IPS-NIHi11 (cell line): ENCODE measurements around the gene AOX1.
"Not testable (repeated sequence)": the region's sequence is repeated elsewhere in the genome, so short reads cannot be mapped to it uniquely, and the experiment has no call there.

Source experiments
- DNase-seq: peaks from one replicate; pipeline ENCODE4 v3.0.0; 2012; ENCODE audit warnings: mixed read lengths, low spot score

AOX1 gene

DNA sequence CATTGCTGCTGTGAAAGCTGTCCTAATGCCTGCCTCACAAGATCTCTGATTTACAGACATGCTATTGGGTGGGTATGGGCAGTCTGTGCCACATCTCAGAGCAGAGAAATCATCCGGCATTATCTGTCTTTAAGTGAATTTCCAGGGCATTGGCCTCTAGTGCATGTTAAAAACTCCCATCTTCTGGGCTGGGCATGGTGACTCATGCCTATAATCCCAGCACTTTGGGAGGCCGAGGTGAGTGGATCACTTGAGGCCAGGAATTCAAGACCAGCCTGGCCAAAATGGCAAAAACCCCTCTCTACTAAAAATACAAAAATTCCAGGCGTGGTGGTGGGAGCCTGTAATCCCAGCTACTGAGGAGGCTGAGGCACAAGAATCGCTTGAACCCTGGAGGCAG, 42.6 kb downstream of the AOX1 start:
- not testable (repeated sequence) for DNase-seq

DNA sequence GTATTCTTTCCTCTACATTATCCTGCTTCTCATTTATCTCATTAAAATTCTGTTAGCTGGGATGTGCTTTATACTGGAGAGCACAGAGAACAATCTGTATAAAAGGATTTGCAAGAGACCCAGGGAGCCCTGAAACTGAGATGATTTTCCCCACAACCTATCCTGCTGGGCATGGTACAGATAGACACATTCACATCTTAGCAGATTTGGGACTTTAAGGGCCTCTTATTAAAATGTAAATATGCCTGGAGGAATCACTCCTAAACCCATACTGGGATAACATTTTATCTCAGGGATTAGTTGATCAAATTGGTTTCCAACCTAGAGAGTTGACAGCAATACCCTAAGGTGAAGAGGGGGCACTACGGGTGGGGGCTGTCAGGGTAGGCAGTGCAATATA, 45.5 kb downstream of the AOX1 start:
- no peak for DNase-seq

DNA sequence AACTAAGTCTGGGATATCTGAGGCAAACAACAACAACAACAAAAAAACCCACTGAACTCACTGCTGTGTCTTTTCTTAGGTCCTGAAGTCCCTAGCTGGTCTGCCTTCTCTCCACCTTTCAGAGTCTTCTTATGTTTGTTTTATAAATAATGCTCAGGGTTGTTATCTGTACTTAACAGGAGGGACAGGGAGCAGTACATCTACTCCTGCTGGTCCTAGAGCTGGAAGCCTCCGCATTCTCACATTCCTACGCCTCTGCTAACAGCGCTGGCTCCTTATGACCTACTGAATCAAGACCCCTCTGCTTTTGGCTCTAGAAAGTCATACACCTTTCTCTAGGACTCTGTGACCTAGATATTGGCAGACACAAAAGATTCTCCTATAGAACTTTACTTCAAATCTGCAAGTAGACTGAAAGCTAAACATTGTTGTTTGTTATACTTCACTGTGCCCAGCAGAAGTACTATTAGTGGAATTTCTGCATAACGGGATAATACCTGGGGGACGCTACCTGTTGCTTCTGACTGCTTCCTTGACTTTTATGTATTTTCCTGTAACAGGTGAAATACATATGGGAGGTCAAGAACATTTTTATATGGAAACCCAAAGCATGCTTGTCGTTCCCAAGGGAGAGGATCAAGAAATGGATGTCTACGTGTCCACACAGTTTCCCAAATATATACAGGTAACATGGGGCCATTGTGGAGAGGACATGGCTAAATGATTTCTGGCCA, 48.6 kb downstream of the AOX1 start:
- DNase-seq: no peak

DNA sequence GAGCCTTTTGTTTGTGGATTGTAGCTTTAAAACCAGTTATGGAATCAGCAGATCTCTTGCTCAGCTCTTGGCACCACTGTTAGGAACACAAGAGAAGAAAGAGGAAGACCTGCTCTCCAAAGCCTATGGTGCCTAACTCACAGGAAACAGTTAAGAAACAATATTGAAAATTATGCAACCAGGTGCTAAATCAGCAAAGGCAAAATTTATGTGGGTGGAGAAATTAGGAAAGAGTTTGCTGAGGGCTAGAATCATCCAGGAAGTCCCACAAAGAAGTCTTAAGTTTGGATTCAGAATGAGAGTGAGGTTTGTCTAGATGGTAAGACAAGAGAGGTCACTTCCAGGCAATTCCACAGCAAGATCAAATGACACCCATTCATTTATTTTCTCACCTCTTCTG, 49.4 kb downstream of the AOX1 start:
- DNase-seq: no peak

DNA sequence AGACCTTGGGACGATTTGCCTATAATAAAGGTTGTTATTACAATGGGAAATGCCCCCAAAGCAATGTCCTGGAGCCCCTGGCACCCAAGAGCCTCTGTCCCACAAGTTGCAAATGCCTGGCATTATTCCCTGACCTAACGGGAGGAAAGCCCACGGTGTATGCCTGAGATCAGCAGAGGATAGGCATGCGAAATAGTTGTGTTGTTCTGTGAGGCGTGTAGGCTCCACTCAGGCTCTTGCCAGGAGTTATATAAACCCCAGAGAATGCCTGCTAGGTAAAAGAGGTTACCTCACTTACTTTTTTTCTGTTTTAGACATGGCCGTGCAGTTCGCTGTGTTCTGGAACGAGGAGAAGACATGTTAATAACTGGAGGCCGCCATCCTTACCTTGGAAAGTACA, 52.1 kb downstream of the AOX1 start:
- DNase-seq: no peak

DNA sequence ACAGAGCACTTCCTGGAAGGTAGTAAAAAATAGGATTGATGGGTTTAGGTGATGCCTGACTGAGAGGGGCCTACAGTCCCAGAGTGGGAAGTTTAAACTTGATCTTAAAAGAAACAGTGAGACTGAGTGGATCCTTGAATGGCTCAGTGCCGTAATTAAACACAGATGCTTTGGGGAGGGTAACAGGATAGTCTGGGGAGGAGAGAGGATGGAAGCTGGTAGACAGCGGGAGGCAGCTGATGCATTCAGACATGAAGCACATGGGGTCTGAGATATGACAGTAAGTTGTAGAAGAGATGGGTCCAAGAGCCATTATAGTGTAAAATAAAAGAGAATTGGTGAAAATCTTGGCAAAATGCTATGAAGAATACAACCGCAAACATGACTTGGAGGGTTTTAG, 54.4 kb downstream of the AOX1 start:
- DNase-seq: no peak

DNA sequence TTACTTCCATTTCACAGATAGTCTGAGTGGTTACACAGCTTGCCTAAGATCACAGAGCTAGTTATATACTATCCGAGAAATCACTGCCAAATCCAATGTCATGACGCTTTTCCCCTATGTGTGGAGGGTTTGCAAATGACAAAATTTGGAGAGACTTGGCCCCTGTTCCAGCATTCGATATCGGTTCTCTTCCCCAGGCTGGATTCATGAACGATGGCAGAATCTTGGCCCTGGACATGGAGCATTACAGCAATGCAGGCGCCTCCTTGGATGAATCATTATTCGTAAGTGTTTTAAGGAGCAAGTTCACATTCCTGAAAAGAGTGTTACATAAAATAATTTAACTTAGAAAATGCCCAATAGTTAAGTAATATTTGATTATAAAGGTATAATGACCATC, 55.1 kb downstream of the AOX1 start:
- no peak for DNase-seq

DNA sequence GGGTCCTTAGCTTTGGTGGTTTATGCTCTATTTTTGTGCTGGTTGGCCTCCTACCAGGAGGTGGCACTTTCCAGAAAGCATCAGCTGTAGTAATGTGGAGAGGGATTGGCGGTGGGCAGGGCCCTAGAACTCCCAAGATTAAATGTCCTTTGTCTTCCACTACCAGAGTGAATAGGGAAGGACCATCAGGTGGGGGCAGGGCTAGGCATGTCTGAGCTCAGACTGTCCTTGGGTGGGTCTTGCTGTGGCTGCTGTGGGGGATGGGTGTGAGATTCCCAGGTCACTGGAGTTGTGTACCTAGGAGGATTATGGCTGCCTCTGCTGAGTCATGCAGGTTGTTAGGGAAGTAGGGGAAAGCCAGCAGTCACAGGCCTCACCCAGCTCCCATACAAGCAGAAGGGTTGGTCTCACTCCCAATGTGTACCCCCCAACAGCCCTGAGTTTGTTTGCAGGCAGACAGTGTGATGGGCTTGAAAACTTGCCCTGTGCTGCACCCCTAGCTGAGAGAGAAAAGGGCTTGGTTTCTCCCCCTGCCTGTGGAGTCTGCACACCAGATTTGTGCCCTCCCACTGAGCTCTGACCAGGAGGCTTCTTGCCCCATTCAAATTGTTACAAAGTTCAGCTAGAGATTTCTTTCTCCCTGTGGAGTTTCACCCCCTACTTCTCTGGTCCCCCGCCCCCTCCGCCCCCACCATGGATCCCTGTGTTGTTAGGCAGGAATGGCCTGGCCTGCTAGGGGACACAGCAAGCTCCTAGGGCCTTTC, 62.9 kb downstream of the AOX1 start:
- not testable (repeated sequence) for DNase-seq

DNA sequence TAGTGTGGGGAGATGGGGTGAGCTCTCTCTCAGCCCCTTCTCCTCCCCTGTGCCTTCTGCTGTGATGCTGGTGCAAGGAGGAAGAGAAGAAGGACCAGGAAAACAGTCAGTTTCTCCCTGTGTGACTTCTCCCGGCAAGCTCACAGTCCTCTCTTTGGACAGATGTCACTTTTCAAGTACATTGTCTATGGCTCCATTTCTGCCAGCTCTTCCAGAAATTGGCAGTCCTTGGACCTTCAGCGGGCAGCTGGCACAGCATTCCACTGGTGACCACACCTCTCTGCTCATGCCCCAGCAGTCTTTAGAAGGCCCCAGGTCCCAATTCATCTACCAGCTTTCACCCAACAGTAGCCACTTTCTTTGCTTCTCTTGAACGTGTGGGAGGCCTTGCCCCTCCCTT, 63.9 kb downstream of the AOX1 start:
- no peak for DNase-seq

DNA sequence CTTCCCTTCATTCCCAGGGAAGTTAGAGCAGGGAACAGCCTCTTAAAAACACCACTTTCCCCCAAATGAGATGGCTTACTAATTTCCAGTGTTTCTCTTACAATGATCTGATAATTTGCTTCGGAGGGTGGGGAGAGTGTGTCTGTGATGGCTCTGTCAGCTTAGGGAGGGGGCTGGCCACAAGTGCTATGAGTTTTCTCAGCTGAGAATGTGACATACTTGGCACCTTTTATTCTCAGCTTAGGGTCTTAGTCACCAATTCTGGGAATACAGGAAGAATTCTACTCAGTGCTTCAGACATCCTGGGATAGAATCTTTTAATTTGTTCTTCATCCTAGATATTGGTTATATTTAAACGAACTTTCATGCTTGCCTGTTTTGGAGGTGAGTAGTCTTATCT, 64.4 kb downstream of the AOX1 start:
- DNase-seq: no peak

DNA sequence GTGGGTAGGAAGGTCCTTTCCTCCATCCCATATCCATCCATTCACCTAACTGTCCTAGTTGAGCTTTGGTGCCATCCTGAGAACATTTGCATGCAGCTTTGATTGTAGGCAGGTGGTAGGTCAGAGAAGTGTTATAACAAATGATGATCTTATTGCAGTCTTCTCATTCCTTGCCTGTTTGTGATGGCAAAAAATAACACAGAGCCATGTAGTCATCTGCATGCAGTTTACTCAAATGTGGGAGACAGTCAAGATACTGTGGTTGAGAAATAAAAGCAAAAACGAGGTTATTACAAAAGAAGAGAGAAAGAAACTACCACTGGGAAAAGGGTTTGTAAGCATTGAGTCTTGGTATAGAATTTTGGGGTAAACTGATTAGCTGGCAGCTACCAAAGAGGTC, 66.3 kb downstream of the AOX1 start:
- DNase-seq: no peak

DNA sequence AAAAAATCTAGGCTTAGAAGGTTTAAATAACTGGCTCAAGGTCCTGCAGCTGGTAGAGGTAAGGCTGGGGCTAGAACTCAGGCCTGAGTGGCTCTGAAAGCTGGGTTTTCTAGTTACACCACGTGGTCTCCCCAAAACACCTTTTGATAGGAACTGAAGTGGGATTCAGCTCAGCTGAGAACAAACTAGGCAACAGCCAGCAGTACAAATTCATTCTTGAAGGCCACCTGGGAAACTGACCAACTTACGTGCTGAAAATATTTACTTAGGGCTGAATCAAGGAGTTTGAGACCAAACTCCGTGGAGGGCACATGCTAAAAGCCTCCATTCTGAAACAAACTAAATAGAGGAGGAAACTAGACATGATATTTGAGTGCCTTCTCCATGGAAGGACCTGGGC, 67.2 kb downstream of the AOX1 start:
- DNase-seq: no peak

DNA sequence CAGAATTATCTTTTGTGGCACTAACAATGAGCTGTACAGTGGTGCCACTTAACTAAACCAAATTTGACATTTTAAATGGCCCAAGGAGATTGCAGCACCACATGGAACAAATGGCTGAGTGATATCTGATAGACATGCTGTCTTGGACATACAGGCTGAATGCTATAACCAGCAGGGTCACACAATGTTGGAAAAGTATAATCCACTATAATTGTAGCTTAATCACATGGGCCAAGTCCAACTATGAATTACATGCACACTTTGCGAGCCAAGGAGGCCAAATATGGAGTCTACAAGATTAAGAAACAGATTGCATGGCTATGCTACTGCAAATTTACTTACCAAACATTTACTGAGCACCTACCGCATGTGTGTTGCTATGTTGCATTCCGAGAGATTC, 69.0 kb downstream of the AOX1 start:
- DNase-seq: no peak

DNA sequence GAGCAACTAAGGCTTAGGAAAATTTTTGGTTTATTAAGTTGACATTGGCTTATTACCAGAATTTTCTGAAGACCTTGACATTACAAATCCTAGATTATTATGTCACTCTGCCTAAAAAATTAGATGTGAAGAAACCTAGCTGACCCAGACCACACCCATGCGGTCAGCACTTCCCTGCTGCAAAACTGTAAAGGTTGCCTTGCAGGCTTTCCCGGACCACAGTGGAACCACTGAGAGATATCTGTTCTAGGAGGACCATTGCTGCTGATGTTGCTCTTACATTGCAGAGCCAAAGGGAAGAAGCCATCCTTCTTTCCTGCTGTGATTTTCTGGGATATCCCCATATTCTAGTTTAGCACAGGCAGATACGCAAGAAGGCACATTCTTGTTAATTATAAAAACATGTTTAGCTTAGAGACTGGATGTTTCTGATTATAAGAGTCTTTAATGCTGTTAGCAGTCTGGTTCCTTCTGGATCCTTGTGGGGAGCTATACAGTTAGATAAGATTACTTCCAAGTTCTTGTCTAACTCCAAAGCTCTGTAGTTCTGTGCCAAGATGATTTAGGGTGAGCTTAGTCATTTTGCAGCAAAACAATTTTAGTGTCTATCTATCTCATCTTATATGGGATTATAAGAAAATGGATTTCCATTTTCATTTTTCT, 70.2 kb downstream of the AOX1 start:
- DNase-seq: no peak

DNA sequence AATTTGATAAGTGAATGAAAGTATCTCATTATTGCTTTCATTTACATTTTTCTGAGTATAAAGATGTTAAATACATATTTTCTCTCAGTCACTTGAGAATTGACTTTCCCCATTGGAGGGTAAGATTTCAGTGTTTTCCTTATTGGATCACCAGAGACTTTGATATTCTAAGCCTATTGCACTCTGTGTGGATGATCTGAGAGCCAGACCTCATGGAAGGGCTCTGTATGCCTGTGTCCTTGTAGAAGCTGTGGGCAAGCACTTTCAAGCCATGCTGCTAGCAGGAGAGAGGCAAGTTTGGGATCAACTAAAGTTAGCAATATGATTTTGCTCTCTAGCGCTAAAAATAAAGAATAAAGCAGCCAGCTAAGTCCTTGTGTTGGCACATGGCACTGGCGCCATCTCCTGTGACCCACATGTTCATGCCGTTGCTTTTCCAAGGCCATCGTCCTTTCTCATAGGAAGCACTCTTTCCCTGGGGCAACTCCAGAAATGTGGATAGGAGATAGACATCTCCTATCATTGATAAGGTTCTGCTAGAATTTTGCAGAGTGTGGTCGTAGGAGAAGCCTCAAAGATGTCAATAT, 72.6 kb downstream of the AOX1 start:
- no peak for DNase-seq

DNA sequence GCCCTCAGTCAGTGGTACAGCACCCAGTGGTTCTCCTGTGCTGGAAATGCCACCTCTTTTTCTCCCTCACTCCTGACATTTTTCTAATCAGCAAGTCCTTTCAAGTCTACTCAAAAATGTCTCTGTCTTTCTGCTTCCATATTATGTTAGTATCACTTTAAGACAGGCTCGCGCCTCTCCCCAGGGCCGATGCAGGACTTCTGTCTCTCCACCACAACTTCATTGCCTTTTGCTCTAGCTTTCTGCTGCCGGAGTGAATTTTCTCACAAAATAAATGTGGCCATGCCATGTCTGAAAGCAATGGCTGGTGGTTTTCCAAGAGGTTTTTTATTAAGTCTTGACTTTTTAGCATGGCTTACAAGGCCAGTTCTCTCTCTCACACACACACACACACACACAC, 73.6 kb downstream of the AOX1 start:
- no peak for DNase-seq

DNA sequence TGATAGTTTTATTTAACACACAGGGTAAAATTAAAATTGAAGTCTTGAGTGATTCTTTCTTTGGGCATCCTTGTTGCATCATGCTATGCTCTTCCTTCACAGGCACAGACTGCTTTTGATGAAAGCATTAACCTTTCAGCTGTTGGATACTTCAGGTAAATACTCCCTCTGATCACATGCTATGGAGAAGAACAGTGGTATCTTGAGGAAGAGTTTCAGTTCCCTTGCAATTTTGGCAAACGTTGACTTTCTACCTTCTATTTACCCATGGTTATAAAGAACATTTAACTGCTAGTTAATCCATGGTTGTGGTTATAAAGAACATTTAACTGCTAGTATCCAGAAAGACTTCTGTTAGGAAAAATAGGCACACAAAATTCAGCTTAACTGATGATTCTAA, 75.7 kb downstream of the AOX1 start:
- DNase-seq: no peak

DNA sequence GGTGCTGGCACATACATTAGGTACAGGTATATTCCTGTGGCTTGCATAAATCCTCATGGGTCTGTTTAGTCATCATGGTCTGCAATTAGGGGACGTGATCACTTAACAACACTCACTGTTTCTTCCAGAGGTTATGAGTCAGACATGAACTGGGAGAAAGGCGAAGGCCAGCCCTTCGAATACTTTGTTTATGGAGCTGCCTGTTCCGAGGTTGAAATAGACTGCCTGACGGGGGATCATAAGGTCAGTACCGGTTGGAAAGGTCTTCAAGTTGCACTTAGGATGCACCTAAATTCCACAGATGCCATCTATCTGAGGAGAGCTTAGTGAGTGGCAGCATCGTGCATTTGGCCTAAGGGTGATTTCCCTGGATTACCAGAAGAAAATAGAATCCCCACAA, 76.9 kb downstream of the AOX1 start:
- DNase-seq: no peak

DNA sequence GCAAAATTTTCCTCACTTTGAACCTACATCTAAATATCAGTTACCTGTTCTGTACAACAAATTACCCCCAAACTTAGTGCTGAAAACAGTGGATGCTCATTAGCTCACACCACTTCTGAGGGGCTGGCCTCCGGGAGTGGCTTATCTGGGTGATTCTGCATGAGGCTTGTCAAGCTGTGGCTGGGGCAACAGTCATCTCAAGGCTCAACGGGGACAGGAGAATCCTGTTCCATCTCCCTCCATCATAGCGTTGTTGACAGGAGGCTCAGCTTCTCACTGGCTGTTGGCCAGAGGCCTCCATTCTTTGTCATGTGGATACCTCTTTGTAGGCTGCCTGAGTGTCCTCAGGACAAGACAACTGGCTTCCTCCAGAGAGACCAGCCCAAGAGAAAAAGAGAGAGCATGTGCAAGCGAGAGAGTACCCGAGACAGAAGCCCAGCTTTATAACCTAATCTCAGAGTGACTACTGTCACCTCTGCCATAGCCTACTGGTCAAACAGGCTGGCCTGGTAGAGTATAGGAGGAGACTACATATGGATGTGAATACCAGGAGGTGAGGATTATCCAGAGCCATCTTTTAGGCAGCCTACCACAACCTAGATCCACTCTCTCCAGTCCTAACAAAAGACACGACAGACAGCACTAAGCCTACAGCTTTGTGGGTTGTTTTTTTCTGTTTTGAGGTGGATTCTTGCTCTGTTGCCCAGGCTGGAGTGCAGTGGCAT, 79.1 kb downstream of the AOX1 start:
- DNase-seq: no peak

DNA sequence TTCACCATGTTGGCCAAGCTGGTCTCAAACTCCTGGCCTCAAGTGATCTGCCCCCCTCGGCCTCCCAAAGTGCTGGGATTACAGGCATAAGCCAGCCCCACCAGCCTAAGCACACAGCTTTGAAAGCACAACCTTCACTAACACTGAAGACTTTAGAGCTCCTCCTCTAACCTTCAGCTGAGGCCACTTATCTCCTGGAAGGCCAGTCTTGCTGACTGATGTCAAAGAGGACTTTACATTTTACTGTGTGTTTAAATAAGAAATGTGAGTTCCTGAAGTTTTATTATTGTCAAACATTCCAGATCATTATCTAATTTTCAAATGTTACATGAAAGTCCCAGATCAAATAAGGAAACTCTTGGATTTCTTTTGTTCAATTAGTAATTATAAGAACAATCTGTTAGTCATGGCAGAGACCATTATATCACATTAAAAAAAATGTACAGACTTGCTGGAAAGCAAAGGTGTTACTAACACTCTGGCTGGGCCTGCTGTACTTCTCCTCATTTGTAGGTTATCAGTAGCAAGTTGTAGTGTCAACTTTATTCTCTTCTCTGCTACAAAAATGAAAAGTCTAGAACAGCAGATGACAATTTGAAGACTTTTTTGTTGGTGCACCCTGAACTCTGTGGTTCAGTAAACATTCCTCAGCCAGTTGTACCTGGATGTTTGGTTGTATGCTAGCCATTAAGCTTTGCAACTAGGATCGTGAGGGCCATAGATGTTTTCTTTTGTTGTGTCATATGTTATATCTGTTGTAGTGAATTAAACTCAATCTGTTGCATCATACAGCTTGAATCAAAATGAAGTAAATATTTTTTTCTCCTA, 80.0 kb downstream of the AOX1 start:
- no peak for DNase-seq

DNA sequence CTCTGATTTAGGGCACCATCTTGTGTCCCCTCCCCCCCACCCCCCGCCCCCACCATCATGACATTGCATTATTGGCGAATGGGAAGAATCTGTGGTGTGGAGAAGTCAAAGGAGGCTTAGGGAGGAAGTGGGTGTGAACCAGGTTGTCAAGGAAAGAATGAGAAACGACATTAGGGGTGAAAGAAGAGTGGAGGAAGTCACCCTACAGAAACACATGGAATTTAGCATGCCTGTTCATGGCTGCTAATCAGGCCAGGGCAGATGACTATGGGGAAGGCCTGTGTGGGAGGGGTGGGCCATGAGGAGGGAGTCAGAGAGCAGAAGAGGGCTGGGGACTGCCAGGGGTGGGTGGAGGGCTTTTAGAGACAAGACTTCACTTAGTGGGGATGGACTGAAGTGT, 81.6 kb downstream of the AOX1 start:
- no peak for DNase-seq
